T-helper 2 cell treated with Interferon-gamma antibody and Interleukin-4, amounts not matched to agents 100 ng/mL and 5 ng/mL, for 36 hours (primary cell): Measurements from ENCODE around the gene SLC17A4. TPM values are rescaled to one million over a fixed set of nuclear protein-coding genes. Genes with fewer than 3 reads are reported as not detected.

Source experiments
- intact Hi-C: fragments of 100-400 bp; cut with micrococcal nuclease; formaldehyde crosslinking; loops from one replicate; pipeline ENCODE4 v1.15.1; 2023
- total RNA-seq: library from RNA; stranded (reverse); gene quantifications from 2 replicates; pipeline ENCODE4 v1.2.3, GENCODE V29; 2022

The SLC17A4 gene, protein sequence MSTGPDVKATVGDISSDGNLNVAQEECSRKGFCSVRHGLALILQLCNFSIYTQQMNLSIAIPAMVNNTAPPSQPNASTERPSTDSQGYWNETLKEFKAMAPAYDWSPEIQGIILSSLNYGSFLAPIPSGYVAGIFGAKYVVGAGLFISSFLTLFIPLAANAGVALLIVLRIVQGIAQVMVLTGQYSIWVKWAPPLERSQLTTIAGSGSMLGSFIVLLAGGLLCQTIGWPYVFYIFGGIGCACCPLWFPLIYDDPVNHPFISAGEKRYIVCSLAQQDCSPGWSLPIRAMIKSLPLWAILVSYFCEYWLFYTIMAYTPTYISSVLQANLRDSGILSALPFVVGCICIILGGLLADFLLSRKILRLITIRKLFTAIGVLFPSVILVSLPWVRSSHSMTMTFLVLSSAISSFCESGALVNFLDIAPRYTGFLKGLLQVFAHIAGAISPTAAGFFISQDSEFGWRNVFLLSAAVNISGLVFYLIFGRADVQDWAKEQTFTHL
- not detected in 2 replicates for total RNA-seq

DNA sequence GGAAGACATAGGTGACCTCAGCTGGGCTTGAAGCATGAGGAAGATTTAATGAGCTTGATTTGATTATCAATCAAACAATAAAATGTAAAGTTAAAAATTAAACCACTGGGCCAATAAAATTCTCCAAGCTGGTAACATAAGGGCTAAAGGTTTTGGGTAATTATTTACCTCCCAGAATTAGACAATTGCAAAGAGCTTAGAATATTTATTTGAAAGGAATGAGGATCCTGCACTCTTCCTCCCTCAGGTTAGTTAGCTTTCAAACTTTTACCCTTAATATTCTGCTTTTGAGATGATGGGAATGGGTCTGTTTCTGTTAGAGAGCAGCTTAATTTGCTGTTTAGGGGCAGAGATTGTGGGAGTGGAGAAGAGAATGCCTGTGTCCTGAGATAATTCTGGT is at the start of gene SLC17A4:
SLC17A4 (plus strand) TSS at position 208 of the 400 bp plus-strand sequence. CDS start 7,221 bp downstream, outside the sequence.
- intact Hi-C loops, result no loop called here

DNA sequence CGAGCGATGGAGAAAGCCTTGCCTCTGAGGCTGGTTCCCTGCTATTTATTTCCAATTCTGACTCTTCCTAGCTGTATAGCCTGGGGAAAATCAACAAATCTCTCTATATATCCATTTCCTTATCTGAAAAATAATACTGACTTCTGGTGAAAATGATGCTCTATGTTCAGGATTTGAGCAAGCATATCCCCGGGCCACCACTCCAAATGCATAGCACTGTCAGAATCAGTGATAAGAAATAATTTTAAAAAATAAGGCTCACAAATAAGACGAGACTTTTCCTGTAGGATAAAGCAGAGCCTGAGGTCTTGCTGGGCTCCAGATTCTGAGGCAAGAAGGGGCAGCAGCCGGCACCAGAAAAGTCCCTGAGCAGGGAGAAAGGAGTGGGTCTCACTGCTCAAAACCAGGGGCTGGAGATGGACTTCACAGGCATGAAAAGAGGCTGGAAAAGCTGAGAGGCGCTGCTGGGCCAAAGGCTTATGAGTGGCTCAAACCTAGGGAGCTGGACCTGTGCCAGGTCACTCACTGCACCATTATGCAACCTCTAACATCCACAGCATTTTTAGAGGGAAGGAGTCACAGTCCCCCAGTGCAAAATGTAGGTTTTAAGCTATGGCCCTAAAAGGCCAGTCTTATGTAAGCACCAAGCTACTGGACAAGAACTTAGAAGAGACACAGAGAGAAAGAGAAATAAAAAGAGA is 48.1 kb upstream of the SLC17A4 start:
- intact Hi-C loops, result no loop called here

DNA sequence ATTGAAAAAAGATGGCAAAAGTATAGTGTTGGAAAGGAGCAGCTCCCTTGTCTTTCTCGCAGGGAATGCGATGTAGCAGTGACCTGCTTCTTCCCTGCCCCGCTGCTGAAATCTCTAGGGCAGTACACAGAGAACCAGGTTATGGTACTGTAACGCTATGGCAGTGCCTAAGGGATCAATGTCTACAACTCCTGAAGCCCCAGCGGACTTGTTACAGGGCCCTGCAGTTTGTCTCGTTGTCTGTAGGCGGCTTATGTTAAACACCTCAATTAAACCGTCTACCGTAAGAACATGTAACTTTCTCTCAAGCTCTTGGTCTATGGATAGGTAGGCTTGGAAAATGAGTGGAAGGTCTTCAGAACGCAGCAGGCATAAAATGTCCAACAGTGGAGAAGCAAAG is 44.8 kb upstream of the SLC17A4 start:
- intact Hi-C loops, result no loop called here

DNA sequence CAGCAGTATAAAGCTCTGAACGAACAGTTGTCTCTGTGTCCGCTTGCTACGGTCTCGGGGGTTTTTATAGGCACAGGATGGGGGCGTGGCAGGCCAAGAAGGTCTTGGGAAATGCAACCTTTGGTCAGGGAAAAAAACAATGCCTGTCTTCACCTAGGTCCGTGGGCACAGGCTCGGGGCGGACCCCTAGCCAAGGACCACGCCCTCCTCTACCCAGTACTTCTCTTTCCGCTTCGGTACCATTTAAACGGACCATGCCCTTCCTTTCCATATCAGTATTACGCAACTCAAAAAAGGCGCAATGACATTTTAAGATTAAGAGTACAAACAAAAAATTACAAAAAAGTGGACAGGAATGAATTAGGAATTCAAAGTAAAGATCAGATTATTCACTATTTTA is 44.3 kb upstream of the SLC17A4 start:
- intact Hi-C loops, result no loop called here

DNA sequence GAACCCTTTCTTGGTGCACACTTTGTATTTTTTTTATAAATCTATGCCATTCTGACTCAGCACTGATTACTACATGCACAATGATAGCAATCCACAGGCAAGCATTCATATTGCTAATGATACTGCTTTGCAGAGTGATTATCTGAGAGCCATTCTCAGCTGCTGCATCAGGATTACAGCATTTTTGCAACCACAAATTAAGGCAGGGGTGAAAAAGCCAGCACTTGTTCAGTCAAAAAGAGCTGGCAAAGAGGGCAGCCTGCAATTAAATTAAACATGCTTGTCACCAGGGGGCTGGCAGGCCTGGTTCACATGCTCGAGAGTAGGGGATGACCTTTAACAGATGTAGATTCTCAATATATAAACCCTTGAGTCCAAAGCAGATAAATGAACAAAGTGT is 40.7 kb upstream of the SLC17A4 start:
- intact Hi-C loops, result no loop called here

DNA sequence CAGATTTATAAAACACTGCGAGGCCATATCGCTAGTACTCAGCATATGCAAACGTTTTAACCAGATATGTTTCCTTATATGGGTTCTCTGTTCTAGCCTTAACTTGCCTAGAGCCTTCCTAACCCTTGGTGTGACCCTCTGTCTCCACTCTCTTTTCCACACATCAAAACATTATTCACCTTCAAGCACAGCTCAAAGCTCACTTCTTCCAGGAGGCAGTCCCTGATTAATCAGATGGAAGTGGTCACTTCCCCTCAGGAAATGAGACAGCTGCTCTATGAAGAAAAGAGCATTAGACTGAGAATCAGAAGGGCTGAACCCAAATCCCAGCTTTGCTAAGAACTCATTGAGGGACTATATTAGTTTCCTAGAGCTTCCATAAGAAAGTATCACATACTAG is 39.8 kb upstream of the SLC17A4 start:
- intact Hi-C loops, result no loop called here

DNA sequence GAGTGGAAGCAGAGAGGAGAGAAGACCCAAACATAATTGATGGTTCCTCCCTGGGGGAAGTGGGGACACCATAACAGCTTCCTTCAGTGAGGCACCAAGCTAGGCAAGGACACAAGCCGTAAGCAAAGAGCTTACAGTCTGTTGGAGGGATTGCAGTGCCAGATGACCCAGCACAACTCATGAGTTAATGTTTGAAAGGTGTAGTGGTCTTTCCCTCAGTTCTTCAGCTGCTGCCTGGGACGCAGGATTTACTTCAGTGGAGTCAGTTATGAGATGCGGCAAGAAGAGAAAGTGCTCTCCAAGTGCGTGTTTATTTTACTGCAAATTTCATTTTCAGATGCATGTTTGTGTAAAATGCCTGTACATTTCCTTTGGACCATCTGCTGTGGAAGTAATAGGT is 38.7 kb upstream of the SLC17A4 start:
- intact Hi-C loops, result no loop called here

DNA sequence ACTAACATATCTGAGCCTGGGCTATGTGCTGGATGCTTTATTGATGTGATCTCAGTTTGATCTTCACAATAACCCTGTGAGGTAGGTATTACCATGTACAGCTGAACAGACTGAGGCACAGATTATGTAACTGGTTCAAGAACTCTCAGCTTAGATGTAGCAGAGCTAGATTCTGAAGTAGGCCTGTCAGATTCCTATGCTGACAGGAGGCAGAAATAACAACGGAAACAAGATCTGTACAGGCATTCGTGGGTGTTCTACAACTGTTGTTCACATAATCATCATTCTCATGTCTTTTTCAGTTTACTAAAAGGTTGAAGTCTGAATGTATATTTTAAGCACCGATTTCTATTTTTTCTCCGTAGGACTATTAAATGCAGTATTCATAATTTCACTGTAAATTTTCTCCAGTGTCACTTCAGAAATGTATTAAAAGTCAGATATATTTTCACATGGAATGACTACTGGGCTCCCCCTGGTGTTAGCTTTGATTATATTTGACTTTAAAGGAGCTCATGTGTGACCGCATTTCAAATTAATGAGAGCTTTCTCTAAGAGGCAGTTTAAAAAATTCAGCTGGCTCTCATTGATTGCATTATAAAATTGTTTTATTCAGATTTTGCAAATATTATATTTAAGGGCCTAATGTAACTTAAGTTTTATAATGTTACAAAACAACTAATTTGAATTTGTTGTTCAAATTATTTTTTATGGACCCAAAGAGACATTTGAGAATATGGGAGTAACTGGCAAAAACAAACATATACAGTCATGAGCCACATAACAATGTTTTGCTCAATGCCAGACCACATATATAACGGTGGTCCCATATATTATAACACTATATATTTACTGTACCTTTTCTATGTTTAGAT is 36.4 kb upstream of the SLC17A4 start:
- intact Hi-C loops, result no loop called here

DNA sequence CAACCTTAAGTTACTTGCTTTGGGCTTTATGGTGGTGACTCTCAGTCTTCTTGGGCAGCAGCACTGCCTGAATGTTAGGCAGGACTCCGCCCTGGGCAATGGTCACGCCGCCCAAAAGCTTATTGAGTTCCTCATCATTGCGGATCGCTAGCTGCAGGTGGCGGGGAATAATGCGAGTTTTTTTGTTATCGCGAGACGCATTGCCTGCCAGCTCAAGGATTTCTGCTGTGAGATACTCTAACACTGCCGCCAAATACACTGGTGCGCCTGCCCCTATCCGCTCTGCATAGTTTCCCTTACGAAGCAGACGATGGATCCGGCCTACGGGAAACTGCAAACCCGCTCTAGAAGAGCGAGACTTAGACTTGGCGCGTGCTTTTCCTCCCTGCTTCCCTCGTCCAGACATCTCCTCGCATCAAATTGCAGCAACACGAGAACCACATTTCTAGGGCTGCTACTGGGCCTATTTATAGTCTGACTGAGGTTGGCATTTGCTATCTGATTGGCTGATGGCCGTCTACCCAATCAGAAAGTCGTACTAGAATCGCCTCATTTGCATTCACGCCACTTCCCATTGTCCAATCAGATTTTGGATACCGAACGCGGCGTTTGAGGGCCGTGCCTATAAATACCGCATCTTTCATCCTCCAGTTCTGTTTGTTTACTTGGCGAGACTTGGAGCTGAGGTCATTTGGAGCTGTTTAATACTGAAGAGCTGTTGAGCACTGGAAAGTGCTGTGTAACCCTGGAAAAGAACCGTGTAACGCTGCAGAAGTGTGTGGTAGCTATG is 28.2 kb upstream of the SLC17A4 start:
- intact Hi-C loops, result no loop called here

DNA sequence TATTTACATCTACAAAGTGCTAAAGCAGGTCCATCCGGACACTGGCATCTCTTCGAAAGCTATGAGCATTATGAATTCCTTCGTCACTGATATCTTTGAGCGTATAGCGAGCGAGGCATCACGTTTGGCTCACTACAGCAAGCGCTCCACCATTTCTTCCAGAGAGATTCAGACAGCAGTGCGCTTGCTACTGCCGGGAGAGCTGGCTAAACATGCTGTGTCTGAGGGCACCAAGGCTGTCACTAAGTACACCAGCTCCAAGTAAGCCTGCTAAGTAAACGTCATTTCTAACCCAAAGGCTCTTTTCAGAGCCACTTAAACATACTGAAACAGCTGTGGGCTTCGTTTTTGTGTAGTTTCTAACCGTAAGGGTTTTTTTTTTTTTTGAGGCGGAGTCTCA is 27.5 kb upstream of the SLC17A4 start:
- intact Hi-C loops, result no loop called here

DNA sequence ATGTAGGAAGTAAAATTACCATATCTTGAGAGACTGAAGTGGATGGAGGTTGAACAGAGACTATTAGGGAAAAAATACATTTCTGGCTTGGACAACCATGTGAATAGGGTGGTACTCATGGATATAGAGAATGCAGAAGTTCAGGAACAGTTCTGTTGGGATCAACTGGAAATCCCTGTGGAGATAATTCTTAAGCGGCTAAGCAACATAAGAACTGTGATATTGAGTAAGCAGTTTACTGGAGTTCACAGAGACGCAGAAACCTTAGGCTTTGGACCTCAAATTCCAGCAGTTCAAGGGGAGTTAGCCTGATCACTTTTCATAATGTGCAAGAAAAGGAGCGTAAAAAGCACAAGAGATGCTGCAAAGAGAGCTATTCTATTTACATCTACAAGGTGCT is 23.6 kb upstream of the SLC17A4 start:
- intact Hi-C loops, result no loop called here

DNA sequence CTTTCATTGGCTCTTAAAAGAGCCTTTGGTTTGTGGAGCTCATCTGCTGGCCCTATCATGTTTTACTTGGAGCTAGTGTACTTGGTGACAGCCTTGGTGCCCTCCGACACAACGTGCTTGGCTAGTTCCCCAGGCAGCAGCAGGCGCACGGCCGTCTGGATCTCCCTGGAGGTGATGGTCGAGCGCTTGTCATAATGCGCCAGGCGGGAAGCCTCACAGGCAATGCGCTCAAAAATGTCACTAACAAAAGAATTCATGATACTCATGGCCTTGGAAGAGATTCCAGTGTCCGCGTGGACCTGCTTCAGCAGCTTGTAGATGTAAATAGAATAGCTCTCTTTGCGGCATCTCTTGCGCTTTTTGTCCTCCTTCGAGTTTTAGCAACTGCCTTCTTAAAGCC is 22.8 kb upstream of the SLC17A4 start:
- intact Hi-C loops, result no loop called here

DNA sequence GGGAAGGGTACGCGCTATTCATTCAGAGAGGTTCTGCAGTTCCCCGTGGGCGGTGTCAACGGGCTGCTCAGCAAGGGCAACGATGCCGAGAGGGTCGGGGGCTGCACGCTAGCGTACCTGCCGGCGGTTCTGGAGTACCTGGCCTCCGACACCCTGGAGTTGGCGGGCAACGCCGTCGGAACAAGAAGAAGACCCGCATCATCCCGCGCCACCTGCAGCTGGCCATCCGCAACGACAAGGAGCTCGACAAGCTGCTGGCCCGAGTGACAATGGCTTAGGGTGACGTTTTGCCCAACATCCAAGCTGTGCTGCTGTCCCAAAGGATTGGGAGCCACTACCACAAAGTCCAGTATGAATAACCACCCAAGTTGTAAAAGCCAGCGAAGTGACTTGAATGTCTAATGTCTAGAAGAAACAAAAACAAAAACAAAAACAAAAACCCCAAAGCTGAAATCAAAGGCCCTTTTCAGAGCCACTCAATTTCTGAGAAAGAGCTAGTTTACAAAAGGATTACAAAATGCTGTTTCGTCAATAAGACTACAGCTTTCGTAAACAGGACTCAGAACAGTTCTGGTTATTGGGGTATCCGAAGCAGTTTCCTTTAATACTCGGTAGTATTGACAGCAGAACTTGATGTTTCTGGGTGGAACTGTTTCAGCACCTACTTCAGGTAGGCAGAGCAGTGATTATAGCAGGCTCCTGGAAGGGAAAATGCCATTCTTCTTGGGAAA is 21.9 kb upstream of the SLC17A4 start:
- intact Hi-C loops, result no loop called here

DNA sequence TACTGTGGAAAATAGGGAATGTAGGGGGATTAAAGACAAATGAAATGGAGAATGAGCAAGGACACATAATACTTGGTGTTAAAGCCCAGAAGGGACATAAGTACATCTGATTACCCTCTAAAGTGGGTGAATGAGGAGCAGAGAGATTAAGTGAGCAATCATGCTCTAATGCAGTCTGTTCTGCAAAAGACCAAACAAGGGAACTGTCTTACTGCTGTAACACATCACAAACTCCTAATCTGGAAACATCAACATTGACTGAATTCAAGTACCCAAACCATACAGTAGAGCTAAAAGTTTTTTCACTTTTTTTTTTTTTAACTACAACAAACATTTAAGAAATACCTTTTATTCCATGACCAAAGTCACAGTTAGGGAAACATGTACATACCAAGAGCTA is 19.3 kb upstream of the SLC17A4 start:
- intact Hi-C loops, result no loop called here

DNA sequence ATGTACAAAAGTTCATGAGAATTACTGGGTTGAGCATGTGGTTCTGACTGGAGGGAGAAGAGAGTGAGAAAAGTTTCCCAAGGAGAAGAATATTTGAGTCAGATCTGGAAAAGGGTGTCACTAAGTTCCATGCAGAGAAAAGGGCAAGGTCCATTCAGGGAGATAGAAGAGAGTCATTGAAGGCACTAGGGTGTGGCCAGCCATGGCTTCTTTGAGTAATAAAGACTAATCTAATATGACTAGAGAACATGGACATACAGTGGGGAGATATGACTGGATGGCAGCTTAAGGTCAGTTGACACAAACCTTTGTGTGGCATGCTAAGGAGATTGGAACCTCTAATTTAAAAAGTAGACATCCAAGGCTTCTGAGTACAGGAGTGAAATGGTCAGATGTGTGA is 10.7 kb upstream of the SLC17A4 start:
- intact Hi-C loops, result no loop called here

DNA sequence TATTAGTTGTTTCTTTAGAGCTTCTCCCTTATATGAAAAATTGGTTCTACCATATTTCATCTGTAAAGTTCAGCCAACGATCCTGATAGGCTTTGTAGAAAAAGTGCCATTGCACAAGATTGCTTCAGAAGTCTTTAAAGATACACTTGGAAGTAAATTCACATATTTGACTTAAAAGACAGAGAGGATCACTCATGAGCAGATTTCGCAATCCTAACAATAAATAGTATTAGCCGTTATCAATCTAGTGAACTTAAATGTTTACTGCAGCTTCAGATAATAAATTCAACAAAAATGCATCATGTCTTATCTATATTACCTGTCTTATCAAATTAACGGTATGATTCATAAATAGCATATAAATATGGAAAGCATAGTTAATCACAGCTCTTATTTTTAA is 8.7 kb upstream of the SLC17A4 start:
- intact Hi-C loops, result no loop called here

DNA sequence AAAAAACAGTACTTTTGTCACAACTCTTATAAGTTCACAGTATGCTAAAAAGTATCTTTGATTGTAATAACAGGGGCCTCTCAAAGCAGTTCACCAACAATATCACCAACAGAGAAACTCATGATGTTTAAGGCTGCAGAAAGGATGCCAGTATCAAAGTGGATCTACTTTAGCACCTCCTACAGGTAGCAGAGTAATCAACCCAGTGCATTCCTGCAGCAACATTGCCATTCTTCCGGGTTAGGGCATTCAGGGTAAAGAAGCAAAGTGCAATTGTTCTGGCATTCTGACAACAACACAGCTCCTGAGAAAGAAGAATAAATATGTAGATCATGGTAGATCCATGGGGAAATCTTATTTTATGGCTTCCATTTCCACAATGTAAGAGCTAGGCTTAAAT is 7.6 kb upstream of the SLC17A4 start:
- intact Hi-C loops, result no loop called here

DNA sequence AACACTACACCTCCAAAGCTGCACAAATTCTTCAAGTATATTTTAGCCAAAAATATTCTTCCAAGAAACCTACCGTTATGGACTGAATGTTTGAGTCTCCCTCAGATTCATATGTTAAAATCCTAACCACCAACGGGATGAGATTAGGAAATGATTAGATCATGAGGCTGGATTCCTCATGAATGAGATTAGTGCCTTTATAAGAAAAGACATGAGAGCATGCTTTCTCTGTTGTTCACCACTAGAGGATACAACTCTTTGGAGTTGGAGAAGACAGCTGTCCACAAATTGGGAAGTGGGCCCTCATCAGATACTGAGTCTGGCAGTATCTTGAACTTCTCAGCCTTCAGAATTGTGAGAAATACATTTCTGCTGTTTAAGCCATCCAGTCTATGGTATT is 7.1 kb upstream of the SLC17A4 start:
- intact Hi-C loops, result no loop called here

DNA sequence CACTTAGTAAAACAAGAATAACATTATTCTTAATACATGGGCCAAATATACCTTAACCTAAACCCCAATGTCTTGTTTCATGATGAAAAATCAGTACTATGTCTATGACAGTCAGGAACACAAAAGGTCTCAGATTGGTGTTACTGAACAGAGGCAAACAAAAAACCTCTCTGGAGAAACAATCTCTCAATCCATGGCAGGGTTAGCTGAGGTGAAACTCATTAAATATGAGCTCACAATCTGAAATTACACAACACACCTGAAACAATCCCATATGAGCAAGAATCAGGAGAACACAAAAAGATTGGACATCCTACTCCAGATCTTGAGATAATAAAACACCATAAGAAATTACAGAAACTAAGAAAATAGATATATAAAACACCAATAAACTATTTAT is 6.5 kb upstream of the SLC17A4 start:
- intact Hi-C loops, result no loop called here
